Heart right ventricle (tissue), 16 donors: ENCODE results near the gene ZNF716. TPM values are rescaled to one million over a fixed set of nuclear protein-coding genes. Genes with fewer than 3 reads are reported as not detected.

Source experiments
- ATAC-seq, 8 donors: fragments of 200-7000 bp; cut with Tn5 transposase; one replicate each; pipeline ENCODE4 v1.9.1; 2020; ENCODE audit warnings: mild to moderate bottlenecking in 8 of 8, moderate library complexity in 8 of 8, moderate number of reproducible peaks in 1 of 8
- DNase-seq, 2 donors: peaks; one replicate each; pipeline ENCODE4 v3.0.0-alpha.2; 2020
- H3K27ac ChIP-seq, 10 donors: fragments of 200-600 bp; sonication (generic) in 2 of 10; one replicate each; pipeline versions ENCODE4 v1.5.0 to v1.8.0; 2020 to 2022; ENCODE audit warnings: mild to moderate bottlenecking in 3 of 10
- H3K27me3 ChIP-seq, 7 donors: fragments of 200-600 bp; one replicate each; pipeline ENCODE4 v1.8.0; 2021 to 2022; ENCODE audit warnings: mild to moderate bottlenecking in 2 of 7
- H3K36me3 ChIP-seq, 9 donors: fragments of 200-600 bp; sonication (generic) in 1 of 9; one replicate each; pipeline versions ENCODE4 v1.5.0 to v1.8.0; 2020 to 2022; ENCODE audit warnings: mild to moderate bottlenecking in 2 of 9
- H3K4me1 ChIP-seq, 9 donors: fragments of 200-600 bp; sonication (generic) in 1 of 9; one replicate each; pipeline versions ENCODE4 v1.5.0 to v1.8.0; 2020 to 2022; ENCODE audit warnings: mild to moderate bottlenecking in 4 of 9
- H3K4me3 ChIP-seq, 10 donors: fragments of 200-600 bp; sonication (generic) in 2 of 10; one replicate each; pipeline versions ENCODE4 v1.5.0 to v1.8.0; 2020 to 2022; ENCODE audit warnings: mild to moderate bottlenecking in 7 of 10, moderate library complexity in 2 of 10
- H3K9me3 ChIP-seq, 11 donors: fragments of 200-600 bp in 10 of 11; sonication (generic) in 2 of 11; one replicate each; pipeline versions ENCODE4 v1.5.0 to v1.8.0; 2013 to 2022; ENCODE audit warnings: mild to moderate bottlenecking in 2 of 11, control low read depth in 1 of 11, moderate library complexity in 1 of 11
- CTCF ChIP-seq, 9 donors: fragments of 200-600 bp; sonication (generic) in 2 of 9; IDR thresholded peaks; one replicate each; pipeline versions ENCODE4 v1.5.0 to v1.8.0; 2021 to 2022; ENCODE audit warnings: antibody characterized with exemption in 9 of 9, mild to moderate bottlenecking in 5 of 9, moderate library complexity in 1 of 9
- WGBS, 2 donors: extraction: QIAGEN DNeasy Blood & Tissue Kit; methylation state at CpG; one replicate each; pipeline ENCODE4 v1.1.7; 2013; ENCODE audit warnings: inconsistent platforms in 1 of 2; 5-methylcytosine and 5-hydroxymethylcytosine counted together
- intact Hi-C, 10 donors: fragments of 100-400 bp; cut with DNase I; formaldehyde crosslinking; loops; one replicate each; pipeline versions ENCODE4 v1.11.1 to v1.14.2; 2022
- polyA plus RNA-seq, 2 donors: library from polyadenylated mRNA; stranded (reverse); fragments of 200-250 nt; gene quantifications; one replicate each; pipeline ENCODE4 v1.2.3, GENCODE V29; 2013
- total RNA-seq, 10 donors: library from RNA; stranded (reverse); fragmentation: NEBNext Ultra II Directional in 3 of 10; extraction: Animal tissue kit (Norgen Biotek cat#: 25700) in 3 of 10; gene quantifications; one replicate each; pipeline versions ENCODE4 v1.2.1 to v1.2.4, GENCODE V29; 2021 to 2023
- donor health status: Arrhythmogenic right ventricular cardiomyopathy.
- donor health status: ischemic (EF 13 %, LVEDD 7.1; RV severe dilation, severe dysfunction).
- donor health status: healthy with polysubstance abuse.
- donor health status: DM: no; HTN: yes; CAD: no.
- donor health status: DM: no; HTN: no; CAD: no.
- donor health status: ischemic (EF 25% LVEDD 6.9; RV normal size, moderate dysfunction).
- donor health status: ischemic (EF 25% LVEDD 5.7; RV mildly dilated, moderate dysfunction).
- donor health status: healthy.
- donor health status: DM: yes; HTN: yes; CAD: no.
- donor health status: Ischemic cardiomyopathy.
- donor health status: ischemic (EF 35%, LVEDD 5.7; RV mildly dilated, moderate dysfunction).
- donor health status: nonischemic (EF 11% LVEDD 7.7; RV severe dilation, severe dysfunction).
- donor health status: DM: yes; HTN: yes; CAD: no.
- donor health status: PGD.
- donor health status: ischemic (EF 29% LVEDD 5.4; RV normal size, mild dysfunction).
- donor health status: nonischemic (EF 23%, LVEDD 6.1; RV moderate dilation, normal function).

Gene ZNF716
- total and polyA plus RNA-seq, 12 donors: not detected

GRCh38 chr7:57423768-57424167, 26.2 kb upstream of the ZNF716 start:
- WGBS, 2 donors: 44 to 51% methylated on average over 3 of the region's 3 CpGs
- no peaks in the 10 kb centered on the region for H3K36me3 ChIP-seq
- peaks cover 0 to 29% (median 4%) of the 10 kb centered on the region in 7 donors for H3K27me3 ChIP-seq
- intact Hi-C loops: no loop called here
- no peak overlapping the region for H3K27ac ChIP-seq
- H3K4me3 ChIP-seq: no peak overlapping the region
- TF ChIP-seq CTCF (IDR thresholded peaks at IDR 0.05): no peak
- DNase-seq: no peak
- no peaks in the 10 kb centered on the region for H3K4me1 ChIP-seq
- H3K9me3 ChIP-seq: peaks cover 0 to 35% (median 0%) of the 10 kb centered on the region in 11 donors
- no peak for ATAC-seq

GRCh38 chr7:57424515-57425238, 25.3 kb upstream of the ZNF716 start:
- H3K9me3 ChIP-seq: peaks cover 0 to 35% (median 0%) of the 10 kb centered on the region in 11 donors
- peaks cover 0 to 29% (median 4%) of the 10 kb centered on the region in 7 donors for H3K27me3 ChIP-seq
- WGBS, 2 donors: 40 to 53% methylated on average over 79 to 89 of the region's 89 CpGs
- H3K4me3 ChIP-seq: no peak overlapping the region
- ATAC-seq: peak in 1 of 8 donors; percentile 22
- no peaks in the 10 kb centered on the region for H3K36me3 ChIP-seq
- intact Hi-C loops: no loop called here
- no peak for DNase-seq
- no peak overlapping the region for H3K27ac ChIP-seq
- no peaks in the 10 kb centered on the region for H3K4me1 ChIP-seq
- TF ChIP-seq CTCF (IDR thresholded peaks at IDR 0.05): no peak

- no peaks in the 10 kb centered on the region for H3K4me1 ChIP-seq
- intact Hi-C loops: no loop called here
- ATAC-seq (peak in 1 of 8 donors; percentile 53), DNase-seq (no peak)
- peaks cover 0 to 29% (median 4%) of the 10 kb centered on the region in 7 donors for H3K27me3 ChIP-seq
- H3K27ac ChIP-seq: no peak overlapping the region
- H3K4me3 ChIP-seq: no peak overlapping the region
- H3K36me3 ChIP-seq: no peaks in the 10 kb centered on the region
- WGBS, 2 donors: 64 to 72% methylated on average over 36 to 39 of the region's 39 CpGs
- no peak for TF ChIP-seq CTCF (IDR thresholded peaks at IDR 0.05)
- peaks cover 0 to 35% (median 0%) of the 10 kb centered on the region in 11 donors for H3K9me3 ChIP-seq
Observed at GRCh38 chr7:57425239-57425944, 24.6 kb upstream of the ZNF716 start.

GRCh38 chr7:57425969-57426628, 23.9 kb upstream of the ZNF716 start:
- peaks cover 0 to 42% (median 0%) of the 10 kb centered on the region in 11 donors for H3K9me3 ChIP-seq
- no peak for ATAC-seq
- peaks cover 0 to 29% (median 4%) of the 10 kb centered on the region in 7 donors for H3K27me3 ChIP-seq
- no peak overlapping the region for H3K27ac ChIP-seq
- peak in 8 of 9 donors; percentile 25 to 48 (median 38) for TF ChIP-seq CTCF (IDR thresholded peaks at IDR 0.05)
- no peaks in the 10 kb centered on the region for H3K4me1 ChIP-seq
- intact Hi-C loops: no loop called here
- DNase-seq: no peak
- no peak overlapping the region for H3K4me3 ChIP-seq
- WGBS, 2 donors: 60 to 63% methylated on average over 29 of the region's 29 CpGs
- no peaks in the 10 kb centered on the region for H3K36me3 ChIP-seq
